Spleen (tissue), 7 donors: ENCODE measurements around the gene SIRT2.
A peak's percentile ranks its signal among the peaks of the same experiment; 100 is the strongest.

Experiments used
- CTCF ChIP-seq, 11 experiments: fragments of 200-600 bp in 7 of 11; fragments of 450-650 bp in 4 of 11; sonication (generic) in 4 of 11; IDR thresholded peaks in 8 of 11; conservative IDR thresholded peaks in 3 of 11; 1 replicate in 7 of 11; 2 replicates in 4 of 11; pipeline versions ENCODE4 v1.4.0 to v1.8.0; 2016 to 2021; ENCODE audit warnings: antibody characterized with exemption in 11 of 11, inconsistent platforms in 4 of 11, mild to moderate bottlenecking in 1 of 11
- POLR2A ChIP-seq, 3 donors: fragments of 450-650 bp; IDR thresholded peaks; one replicate each; pipeline ENCODE4 v1.5.1; 2017; ENCODE audit warnings: antibody characterized with exemption in 3 of 3, mild to moderate bottlenecking in 1 of 3
- POLR2AphosphoS5 ChIP-seq, 3 donors: sonication (generic); formaldehyde crosslinking; IDR thresholded peaks; one replicate each; pipeline ENCODE4 v1.5.1; 2017; ENCODE audit warnings: antibody characterized with exemption in 3 of 3
- donor health status: DM: no; HTN: no; CAD: no; lungs with moderate emphysema.
- donor health status: DM: no; HTN: no; CAD: no.
- donor health status: DM: no; HTN: no; CAD: no.

GRCh38 chr19:38869836-38870607 is 29.4 kb downstream of the SIRT2 start:
- TF ChIP-seq CTCF (IDR thresholded peaks at IDR 0.05 in 8 of 11, conservative IDR thresholded peaks at IDR 0.05 in 3 of 11) (peak; percentile 89 to 98 (median 95)), POLR2A (IDR thresholded peaks at IDR 0.05) (peak in 1 of 3 donors; percentile 17), POLR2AphosphoS5 (IDR thresholded peaks at IDR 0.05) (peak; percentile 89 to 94 (median 92))
